Aorta (tissue), 5 donors: ENCODE results near the gene CT45A3. TPM values are rescaled to one million over a fixed set of nuclear protein-coding genes. Genes with fewer than 3 reads are reported as not detected.
"Not testable (repeated sequence)": the region's sequence is repeated elsewhere in the genome, so short reads cannot be mapped to it uniquely, and the experiment has no call there.

ENCODE experiments used
- ATAC-seq: fragments of 200-7000 bp; cut with Tn5 transposase; one replicate; pipeline ENCODE4 v1.9.1; 2022; ENCODE audit warnings: moderate library complexity; ENCODE audit not compliant: low FRiP score
- DNase-seq, 2 donors: peaks; one replicate each; pipeline ENCODE4 v3.0.0-alpha.2; 2020
- H3K27ac ChIP-seq, 2 donors: one replicate each; pipeline ENCODE4 v1.5.1; 2013; ENCODE audit warnings: low read length in 2 of 2, mild to moderate bottlenecking in 2 of 2, moderate library complexity in 2 of 2, control low read depth in 1 of 2, inconsistent platforms in 1 of 2, low read depth in 1 of 2
- H3K27me3 ChIP-seq, 2 donors: one replicate each; pipeline ENCODE4 v1.6.1; 2013; ENCODE audit warnings: control low read depth in 1 of 2, low read length in 1 of 2, mild to moderate bottlenecking in 1 of 2, moderate library complexity in 1 of 2; ENCODE audit not compliant: insufficient read depth in 2 of 2, control insufficient read depth in 1 of 2
- H3K36me3 ChIP-seq, 2 donors: one replicate each; pipeline ENCODE4 v1.6.1; 2013; ENCODE audit warnings: control low read depth in 1 of 2, low read length in 1 of 2, mild to moderate bottlenecking in 1 of 2; ENCODE audit not compliant: insufficient read depth in 2 of 2, control insufficient read depth in 1 of 2
- H3K4me1 ChIP-seq, 2 donors: one replicate each; pipeline ENCODE4 v1.6.1; 2013; ENCODE audit warnings: low read length in 2 of 2, control low read depth in 1 of 2, mild to moderate bottlenecking in 1 of 2, moderate library complexity in 1 of 2; ENCODE audit not compliant: insufficient read depth in 2 of 2, control insufficient read depth in 1 of 2
- H3K4me3 ChIP-seq, 2 donors: one replicate each; pipeline ENCODE4 v1.5.1; 2013; ENCODE audit warnings: low read length in 2 of 2, control low read depth in 1 of 2, mild to moderate bottlenecking in 1 of 2
- H3K9me3 ChIP-seq: one replicate; pipeline ENCODE4 v1.6.1; 2013; ENCODE audit warnings: mild to moderate bottlenecking, low read length; ENCODE audit not compliant: control insufficient read depth
- WGBS, 2 donors: extraction: QIAGEN DNeasy Blood & Tissue Kit; methylation state at CpG; one replicate each; pipeline ENCODE4 v1.1.7; 2013; 5-methylcytosine and 5-hydroxymethylcytosine counted together
- intact Hi-C, 2 donors: fragments of 100-400 bp; cut with DNase I; formaldehyde crosslinking; loops; one replicate each; pipeline versions ENCODE4 v1.14.2 to v1.15.0; 2022
- polyA plus RNA-seq, 2 donors: library from polyadenylated mRNA; stranded (reverse); fragments of 200-250 nt; gene quantifications; one replicate each; pipeline ENCODE4 v1.2.3, GENCODE V29; 2013
- total RNA-seq, 2 donors: library from RNA; stranded (reverse); fragmentation: NEBNext Ultra II Directional; extraction: Animal tissue kit (Norgen Biotek cat#: 25700); gene quantifications; one replicate each; pipeline ENCODE4 v1.2.1, GENCODE V29; 2021
- donor health status: healthy with polysubstance abuse.
- donor health status: Bipolar disorder and iron deficiency.
- donor health status: DM: no; HTN: no; CAD: no.
- donor health status: DM: no; HTN: no; CAD: no.
- donor health status: DM: yes; HTN: yes; CAD: no.

The CT45A3 gene
- total and polyA plus RNA-seq, 4 donors = not detected

GRCh38 chrX:135713795-135714194 lies 54.2 kb downstream of the CT45A3 start:
- DNase-seq (no peak), ATAC-seq (no peak)
- Histone ChIP-seq H3K27ac (no peak overlapping the region), H3K9me3 (no peaks in the 10 kb centered on the region), H3K4me1 (no peaks in the 10 kb centered on the region), H3K36me3 (no peaks in the 10 kb centered on the region), H3K4me3 (no peak overlapping the region), H3K27me3 (no peaks in the 10 kb centered on the region)
- 89 to 90% methylated on average over 19 to 20 of the region's 20 CpGs for WGBS, 2 donors
- intact Hi-C loops = no loop called here

DNA sequence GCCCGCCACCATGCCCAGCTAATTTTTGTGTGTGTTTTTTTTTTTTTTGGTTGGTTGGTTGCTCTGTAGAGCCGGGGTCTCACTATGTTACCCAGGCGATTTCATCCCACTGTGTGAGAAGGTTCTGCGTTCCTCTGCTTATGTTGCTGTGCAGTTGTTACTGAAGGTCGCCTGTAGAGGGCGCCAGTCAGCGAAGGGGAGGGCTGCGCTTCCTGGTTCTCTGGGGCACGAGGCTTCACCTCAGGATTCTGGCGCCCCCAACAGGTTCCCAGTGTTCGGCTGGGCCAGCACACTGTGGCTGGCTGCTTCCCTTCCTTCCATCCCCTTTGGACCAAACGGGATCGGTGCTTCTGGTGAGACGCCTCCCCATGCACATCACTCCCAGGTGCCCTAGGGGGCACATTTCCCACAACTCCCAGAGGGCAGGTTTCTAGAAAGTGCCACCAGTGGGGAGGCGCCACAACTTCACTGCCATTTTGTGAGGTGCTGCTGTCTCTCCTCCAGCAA lies 54.8 kb downstream of the CT45A3 start, which contains the start of gene CT45A1:
CT45A1 (plus strand) TSS at position 457 of the 507 bp plus-strand sequence. CDS start 5,302 bp downstream, outside the sequence.
- H3K9me3 ChIP-seq, H3K27me3 ChIP-seq, ATAC-seq, intact Hi-C loops, H3K36me3 ChIP-seq, H3K4me1 ChIP-seq, H3K4me3 ChIP-seq, H3K27ac ChIP-seq, DNase-seq: not testable (repeated sequence)
- 78 to 91% methylated on average over 7 to 12 of the region's 15 CpGs for WGBS, 2 donors

Other genes starting within 250 kb of the CT45A3 start
- 10 to 100 TPM; 10.3 to 15.6 TPM for gene INTS6L, start 247.5 kb downstream of the CT45A3 start, total RNA-seq
- gene INTS6L, start 247.5 kb downstream of the CT45A3 start, polyA plus RNA-seq = 10 to 100 TPM in 1 of 2 donors, 1 to 10 TPM in 1; 1.4 to 15.2 TPM
- gene CT45A1, start 54.6 kb downstream of the CT45A3 start, total RNA-seq = not detected
- gene CT45A1, start 54.6 kb downstream of the CT45A3 start, polyA plus RNA-seq = not detected
- gene CT45A5, start 17.3 kb upstream of the CT45A3 start, total RNA-seq = not detected
- gene CT45A5, start 17.3 kb upstream of the CT45A3 start, polyA plus RNA-seq = not detected
- not detected for gene CT45A6, start 34.6 kb upstream of the CT45A3 start, total RNA-seq
- gene CT45A6, start 34.6 kb upstream of the CT45A3 start, polyA plus RNA-seq = not detected
- not detected for gene CT45A2, start 51.8 kb upstream of the CT45A3 start, total RNA-seq
- gene CT45A2, start 51.8 kb upstream of the CT45A3 start, polyA plus RNA-seq = not detected
- not detected for gene CT45A7, start 69.1 kb upstream of the CT45A3 start, total RNA-seq
- gene CT45A7, start 69.1 kb upstream of the CT45A3 start, polyA plus RNA-seq = not detected
- not detected for gene CT45A8, start 86.3 kb upstream of the CT45A3 start, total RNA-seq
- not detected for gene CT45A8, start 86.3 kb upstream of the CT45A3 start, polyA plus RNA-seq
- gene CT45A9, start 103.6 kb upstream of the CT45A3 start, total RNA-seq = not detected
- gene CT45A9, start 103.6 kb upstream of the CT45A3 start, polyA plus RNA-seq = not detected
- gene CT45A10, start 125.3 kb upstream of the CT45A3 start, total RNA-seq = not detected
- not detected for gene CT45A10, start 125.3 kb upstream of the CT45A3 start, polyA plus RNA-seq
- gene SAGE1, start 125.5 kb upstream of the CT45A3 start, total RNA-seq = not detected
- gene SAGE1, start 125.5 kb upstream of the CT45A3 start, polyA plus RNA-seq = not detected
- 10 to 100 TPM; 27.8 to 33.1 TPM for gene MMGT1, start 205.8 kb upstream of the CT45A3 start, total RNA-seq
- 10 to 100 TPM; 19.3 to 25.3 TPM for gene MMGT1, start 205.8 kb upstream of the CT45A3 start, polyA plus RNA-seq
- gene SLC9A6, start 217.2 kb upstream of the CT45A3 start, total RNA-seq = 10 to 100 TPM; 14.7 to 17.2 TPM
- gene SLC9A6, start 217.2 kb upstream of the CT45A3 start, polyA plus RNA-seq = 10 to 100 TPM in 1 of 2 donors, 1 to 10 TPM in 1; 7.0 to 16.7 TPM